Stimulated activated CD8-positive, alpha-beta memory T cell treated with anti-CD3 and anti-CD28 coated beads, Interleukin-4, amount 100 ng/mL, for 48 hours (primary cell): Measurements from ENCODE around the gene ZNF33A.
"Not testable (repeated sequence)": the region's sequence is repeated elsewhere in the genome, so short reads cannot be mapped to it uniquely, and the experiment has no call there.

Experiments used
- DNase-seq: peaks from one replicate; pipeline ENCODE4 v3.0.0-alpha.2; 2020

ZNF33A gene

GRCh38 chr10:38010119-38010903 is at the start of gene ZNF33A:
TSS of gene ZNF33A (plus strand) at chr10:38010675. CDS start at chr10:38012342, 1,667 bp downstream.
- DNase-seq: peak; percentile 92

GRCh38 chr10:37965006-37965405 is 45.5 kb upstream of the ZNF33A start:
- no peak for DNase-seq

GRCh38 chr10:37972396-37972795 is 38.1 kb upstream of the ZNF33A start:
- DNase-seq: no peak

- DNase-seq: no peak
Measured at GRCh38 chr10:37975401-37975991, 35.0 kb upstream of the ZNF33A start.

GRCh38 chr10:37976091-37976879 is 34.2 kb upstream of the ZNF33A start, which contains the start of gene ZNF25:
TSS of gene ZNF25 (minus strand) at chr10:37976647. CDS start at chr10:37971722, 4,925 bp downstream.
- DNase-seq: peak; percentile 97

- DNase-seq: no peak
Measured at GRCh38 chr10:37976880-37977203, 33.6 kb upstream of the ZNF33A start.

GRCh38 chr10:37991655-37992054 is 18.8 kb upstream of the ZNF33A start:
- no peak for DNase-seq

- no peak for DNase-seq
Measured at GRCh38 chr10:37992083-37992482, 18.4 kb upstream of the ZNF33A start.

- not testable (repeated sequence) for DNase-seq
Measured at GRCh38 chr10:37998920-37999319, 11.6 kb upstream of the ZNF33A start.

GRCh38 chr10:38000474-38000873 is 10.0 kb upstream of the ZNF33A start:
- DNase-seq: not testable (repeated sequence)

- DNase-seq: no peak
Measured at GRCh38 chr10:38003026-38003425, 7.4 kb upstream of the ZNF33A start.

GRCh38 chr10:38003588-38003987 is 6.9 kb upstream of the ZNF33A start:
- no peak for DNase-seq

GRCh38 chr10:38007551-38007950 is 2.9 kb upstream of the ZNF33A start:
- DNase-seq: no peak

- DNase-seq: no peak
Measured at GRCh38 chr10:38007991-38008390, 2.5 kb upstream of the ZNF33A start.

GRCh38 chr10:38016354-38016753 is 5.9 kb downstream of the ZNF33A start:
- no peak for DNase-seq

GRCh38 chr10:38019124-38019523 is 8.6 kb downstream of the ZNF33A start:
- not testable (repeated sequence) for DNase-seq

- DNase-seq: no peak
Measured at GRCh38 chr10:38025283-38025682, 14.8 kb downstream of the ZNF33A start.

GRCh38 chr10:38027986-38028385 is 17.5 kb downstream of the ZNF33A start:
- no peak for DNase-seq

GRCh38 chr10:38032886-38033285 is 22.4 kb downstream of the ZNF33A start:
- DNase-seq: no peak

GRCh38 chr10:38038107-38038931 is 27.8 kb downstream of the ZNF33A start:
- DNase-seq: no peak

- no peak for DNase-seq
Measured at GRCh38 chr10:38038932-38039245, 28.4 kb downstream of the ZNF33A start.

GRCh38 chr10:38043516-38043915 is 33.0 kb downstream of the ZNF33A start:
- no peak for DNase-seq

- no peak for DNase-seq
Measured at GRCh38 chr10:38045129-38045528, 34.7 kb downstream of the ZNF33A start.
